ENCODE data around the gene MRPS33. TPM values are rescaled to one million over a fixed set of nuclear protein-coding genes. Genes with fewer than 3 reads are reported as not detected.
"Not testable (repeated sequence)": the region's sequence is repeated elsewhere in the genome, so short reads cannot be mapped to it uniquely, and the experiment has no call there.

MRPS33 gene
- total RNA-seq, 1 donor from 2014 or later: 73.0 TPM

DNA sequence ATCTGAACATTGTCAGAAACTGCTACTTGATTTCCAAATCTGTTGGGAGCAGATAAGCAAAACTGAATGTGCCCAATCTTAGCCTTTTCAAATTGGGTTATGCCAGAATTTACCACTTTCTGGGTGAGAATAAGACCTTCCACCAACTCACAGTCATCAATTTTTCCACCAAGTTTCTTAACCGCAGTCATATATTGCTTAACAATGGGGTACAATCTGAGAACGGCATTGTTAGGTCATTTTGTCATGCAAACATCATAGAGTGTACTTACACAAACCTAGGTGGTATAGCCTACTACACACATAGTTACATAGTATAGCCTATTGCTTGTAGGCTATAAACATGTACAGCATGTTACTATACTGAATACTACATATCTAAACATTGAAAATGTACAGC lies 16.0 kb downstream of the MRPS33 start:
- intact Hi-C loops (cut with micrococcal nuclease): no loop called here
- no peak overlapping the region for H3K4me3 Mint-ChIP-seq
- no peak for DNase-seq
- peaks cover 3% of the 10 kb centered on the region for H3K4me1 Mint-ChIP-seq
- H3K27ac Mint-ChIP-seq: no peak overlapping the region
- peaks cover 24% of the 10 kb centered on the region for H3K27me3 Mint-ChIP-seq
- H3K36me3 Mint-ChIP-seq (ENCODE audit: low read depth): no peaks in the 10 kb centered on the region
- H3K9me3 Mint-ChIP-seq: no peaks in the 10 kb centered on the region

DNA sequence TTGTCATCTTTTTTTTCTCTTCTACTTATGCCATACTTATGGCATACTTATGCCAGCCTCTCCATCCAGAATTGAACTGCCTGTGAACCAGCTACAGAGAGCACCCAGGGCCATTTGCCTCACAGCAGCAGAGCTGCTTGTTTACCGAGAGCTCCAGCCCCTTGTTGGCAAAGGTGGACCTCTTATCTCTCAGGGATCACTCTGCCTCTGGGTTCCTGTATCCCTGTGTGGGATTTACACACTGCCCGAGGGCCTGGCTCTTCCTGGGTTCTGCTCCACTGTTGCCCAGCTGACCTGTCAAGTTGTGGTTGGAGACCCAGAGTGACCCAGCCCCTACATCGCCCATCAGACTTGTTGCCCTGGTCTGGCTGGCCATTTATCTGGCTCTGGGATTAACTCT lies 22.3 kb downstream of the MRPS33 start:
- DNase-seq: no peak
- intact Hi-C loops (cut with micrococcal nuclease): no loop called here
- Mint-ChIP-seq H3K27me3 (peaks cover 15% of the 10 kb centered on the region), H3K9me3 (no peaks in the 10 kb centered on the region), H3K27ac (no peak overlapping the region), H3K36me3 (ENCODE audit: low read depth) (no peaks in the 10 kb centered on the region), H3K4me3 (no peak overlapping the region), H3K4me1 (peaks cover 3% of the 10 kb centered on the region)

DNA sequence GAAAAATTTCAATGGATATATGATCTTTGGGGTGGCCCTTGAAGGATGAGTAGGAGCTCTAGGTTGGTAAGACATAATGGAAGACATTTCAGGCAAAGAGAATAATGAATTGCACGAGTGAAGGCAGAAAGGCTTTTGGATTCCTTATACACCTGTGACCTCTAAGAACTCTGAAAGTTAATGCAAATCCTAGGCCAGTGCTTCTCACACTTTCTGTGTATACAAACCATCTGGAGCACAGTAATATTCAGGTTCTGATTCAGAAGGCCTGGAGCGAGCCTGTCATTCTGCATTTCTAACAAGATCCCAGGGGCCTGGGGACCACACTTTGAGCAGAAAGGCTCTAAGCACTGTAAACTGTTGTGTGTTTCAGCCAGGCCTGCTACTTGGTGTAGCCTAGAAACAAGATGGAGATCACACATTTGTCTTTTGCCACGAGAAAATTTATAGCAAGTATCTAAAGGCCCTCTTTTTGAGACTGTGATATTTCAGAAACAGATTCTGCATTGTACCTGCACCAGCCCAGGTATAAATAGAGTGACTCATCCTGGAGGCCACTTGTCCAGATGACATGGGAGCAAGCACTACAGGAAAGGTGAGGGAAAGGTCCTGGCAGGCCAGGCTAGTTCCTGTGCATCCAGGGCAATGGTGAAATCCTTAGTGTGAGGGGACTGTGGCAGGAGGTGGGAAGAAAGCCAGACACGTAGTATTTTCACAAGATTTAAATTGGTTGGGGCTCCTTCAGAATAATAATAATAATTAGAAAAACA lies 24.4 kb downstream of the MRPS33 start:
- Mint-ChIP-seq H3K27me3 (peaks cover 17% of the 10 kb centered on the region), H3K27ac (no peak overlapping the region), H3K36me3 (ENCODE audit: low read depth) (no peaks in the 10 kb centered on the region), H3K4me1 (no peaks in the 10 kb centered on the region), H3K9me3 (no peaks in the 10 kb centered on the region), H3K4me3 (no peak overlapping the region)
- intact Hi-C loops (cut with micrococcal nuclease): no loop called here
- no peak for DNase-seq

- H3K27me3 Mint-ChIP-seq: peaks cover 17% of the 10 kb centered on the region
- H3K27ac Mint-ChIP-seq: no peak overlapping the region
- no peaks in the 10 kb centered on the region for H3K4me1 Mint-ChIP-seq
- no peak overlapping the region for H3K4me3 Mint-ChIP-seq
- no peaks in the 10 kb centered on the region for H3K36me3 Mint-ChIP-seq (ENCODE audit: low read depth)
- H3K9me3 Mint-ChIP-seq: no peaks in the 10 kb centered on the region
- no peak for DNase-seq
- intact Hi-C loops (cut with micrococcal nuclease): no loop called here
These were observed 25.7 kb downstream of the MRPS33 start for GRCh38 chr7:140989068-140989467.

DNA sequence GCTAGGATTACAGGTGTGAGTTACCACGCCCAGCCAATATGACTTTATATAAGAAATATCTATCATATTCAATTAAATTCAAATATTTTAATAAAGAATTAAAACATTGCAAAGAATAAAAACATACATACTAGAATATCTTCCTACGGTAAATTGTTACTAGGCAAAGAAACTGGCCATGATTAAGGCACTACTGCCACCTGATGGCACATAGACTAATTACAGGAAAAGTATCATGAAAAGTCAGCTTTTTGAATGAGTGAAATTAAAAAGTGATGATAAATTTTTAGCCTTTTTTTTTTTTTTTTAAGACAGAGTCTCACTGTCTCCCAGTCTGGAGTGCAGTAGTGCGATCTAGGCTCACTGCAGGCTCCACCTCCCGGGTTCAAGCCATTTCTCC lies 30.9 kb downstream of the MRPS33 start:
- no peak for DNase-seq
- H3K36me3 Mint-ChIP-seq (ENCODE audit: low read depth): no peaks in the 10 kb centered on the region
- peaks cover 19% of the 10 kb centered on the region for H3K27me3 Mint-ChIP-seq
- no peak overlapping the region for H3K4me3 Mint-ChIP-seq
- no peak overlapping the region for H3K27ac Mint-ChIP-seq
- intact Hi-C loops (cut with micrococcal nuclease): loop anchor here (1.0 kb wide), 1 partner anchor 173 kb away; no protein-coding TSS in a partner anchor
- no peaks in the 10 kb centered on the region for H3K9me3 Mint-ChIP-seq
- no peaks in the 10 kb centered on the region for H3K4me1 Mint-ChIP-seq

DNA sequence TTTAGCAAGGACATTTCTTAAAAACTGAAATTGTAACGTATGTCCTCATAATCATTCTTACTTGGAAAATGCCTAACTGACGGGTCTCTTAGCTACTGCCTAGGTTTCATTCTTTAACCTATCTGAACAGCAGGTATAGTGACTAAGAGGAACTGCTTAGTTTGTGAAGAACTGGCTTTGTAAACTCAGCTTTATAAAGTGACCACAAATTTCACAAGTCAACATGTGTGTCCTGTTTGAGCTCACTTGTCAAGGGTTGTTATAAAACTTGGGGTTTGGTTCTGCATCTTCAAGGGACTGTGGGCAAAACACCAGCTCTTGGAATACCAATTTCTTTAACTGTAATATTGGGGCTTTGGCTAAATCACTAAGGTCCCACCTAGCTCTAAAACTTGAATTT lies 32.2 kb downstream of the MRPS33 start:
- intact Hi-C loops (cut with micrococcal nuclease): no loop called here
- no peak overlapping the region for H3K4me3 Mint-ChIP-seq
- no peaks in the 10 kb centered on the region for H3K4me1 Mint-ChIP-seq

GRCh38 chr7:140981951-140982350 lies 32.8 kb downstream of the MRPS33 start:
- Mint-ChIP-seq H3K4me3 (no peak overlapping the region), H3K36me3 (ENCODE audit: low read depth) (no peaks in the 10 kb centered on the region), H3K27me3 (peaks cover 18% of the 10 kb centered on the region), H3K9me3 (no peaks in the 10 kb centered on the region), H3K27ac (no peak overlapping the region), H3K4me1 (no peaks in the 10 kb centered on the region)
- no peak for DNase-seq
- intact Hi-C loops (cut with micrococcal nuclease): no loop called here

More for the DNA sequence above, 32.2 kb downstream of the MRPS33 start:
- Mint-ChIP-seq H3K27ac (no peak overlapping the region), H3K36me3 (ENCODE audit: low read depth) (no peaks in the 10 kb centered on the region), H3K9me3 (no peaks in the 10 kb centered on the region), H3K27me3 (peaks cover 19% of the 10 kb centered on the region)
- no peak for DNase-seq

- no peaks in the 10 kb centered on the region for H3K9me3 Mint-ChIP-seq
- H3K4me3 Mint-ChIP-seq: no peak overlapping the region
- no peaks in the 10 kb centered on the region for H3K36me3 Mint-ChIP-seq (ENCODE audit: low read depth)
- H3K27ac Mint-ChIP-seq: no peak overlapping the region
- H3K4me1 Mint-ChIP-seq: peaks cover 4% of the 10 kb centered on the region
- H3K27me3 Mint-ChIP-seq: peaks cover 27% of the 10 kb centered on the region
- no peak for DNase-seq
- intact Hi-C loops (cut with micrococcal nuclease): no loop called here
These were observed 37.0 kb downstream of the MRPS33 start for GRCh38 chr7:140977741-140978140.

DNA sequence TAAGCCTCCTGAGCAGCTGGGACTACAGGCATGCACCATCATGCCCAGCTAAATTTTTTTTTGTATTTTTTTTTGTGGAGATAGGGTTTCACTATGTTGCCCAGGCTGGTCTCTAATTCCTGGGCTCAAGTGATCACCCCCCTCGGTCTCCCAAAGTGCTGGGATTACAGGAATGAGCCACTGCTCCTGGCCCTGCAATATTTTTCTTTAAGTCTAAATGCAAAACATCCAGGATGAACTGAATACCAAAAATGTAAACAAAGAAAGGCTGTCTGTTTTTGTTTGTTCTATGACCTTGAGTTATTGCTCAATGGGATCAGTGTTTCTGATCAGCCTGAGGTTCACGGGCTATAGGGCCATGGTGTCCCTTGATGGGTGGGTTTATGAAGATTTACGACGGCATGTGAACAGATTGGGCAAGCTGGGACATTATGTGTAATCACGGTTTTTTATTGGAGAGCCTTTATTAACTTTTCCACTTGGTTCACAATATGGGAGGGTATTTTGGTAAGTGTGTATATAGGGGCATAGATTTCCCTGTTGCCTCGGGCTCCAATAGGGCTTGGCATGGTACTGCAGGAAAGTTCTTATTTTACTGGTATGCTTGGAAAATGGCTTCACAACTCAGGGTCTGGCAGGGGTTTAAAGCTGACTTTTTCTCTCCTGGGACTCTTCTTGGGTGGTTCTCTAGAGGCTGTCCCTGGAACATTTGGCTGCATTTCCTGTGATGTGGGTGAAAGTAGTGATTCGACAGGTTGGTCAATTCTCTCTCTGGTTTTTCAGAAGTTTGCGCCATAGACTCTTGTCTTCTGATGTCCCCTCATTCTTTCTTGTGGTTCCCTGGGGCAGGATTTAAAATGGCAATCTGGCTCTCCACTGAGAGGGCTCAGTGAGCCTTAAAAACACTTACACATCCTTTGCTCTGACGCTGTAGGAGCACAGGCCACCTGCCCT lies 41.6 kb downstream of the MRPS33 start:
- H3K36me3 Mint-ChIP-seq (ENCODE audit: low read depth): no peaks in the 10 kb centered on the region
- H3K4me1 Mint-ChIP-seq: peaks cover 4% of the 10 kb centered on the region
- H3K27ac Mint-ChIP-seq: no peak overlapping the region
- peaks cover 15% of the 10 kb centered on the region for H3K27me3 Mint-ChIP-seq
- no peak for DNase-seq
- no peak overlapping the region for H3K4me3 Mint-ChIP-seq
- H3K9me3 Mint-ChIP-seq: no peaks in the 10 kb centered on the region
- intact Hi-C loops (cut with micrococcal nuclease): no loop called here

DNA sequence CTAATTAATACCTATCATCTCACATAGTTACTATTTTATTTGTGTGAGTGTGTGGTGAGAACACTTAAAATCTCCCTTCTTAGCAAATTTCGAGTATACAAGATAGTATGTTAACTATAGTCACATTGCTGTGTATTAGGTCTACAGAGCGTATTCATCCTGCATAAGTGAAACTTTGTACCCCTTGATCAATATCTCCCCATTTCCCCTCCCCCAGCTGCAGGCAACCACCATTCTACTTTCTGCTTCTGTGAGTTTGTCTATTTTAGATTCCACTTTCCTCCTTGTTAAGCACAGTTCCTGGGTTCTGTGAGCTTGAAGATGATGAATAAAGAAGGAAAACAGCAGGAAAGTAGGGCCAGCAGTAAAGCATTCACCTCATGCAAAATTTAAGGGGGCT lies 42.4 kb downstream of the MRPS33 start:
- Mint-ChIP-seq H3K4me1 (peaks cover 4% of the 10 kb centered on the region), H3K27me3 (peaks cover 15% of the 10 kb centered on the region), H3K27ac (no peak overlapping the region), H3K9me3 (no peaks in the 10 kb centered on the region), H3K36me3 (ENCODE audit: low read depth) (no peaks in the 10 kb centered on the region), H3K4me3 (no peak overlapping the region)
- no peak for DNase-seq
- intact Hi-C loops (cut with micrococcal nuclease): no loop called here

DNA sequence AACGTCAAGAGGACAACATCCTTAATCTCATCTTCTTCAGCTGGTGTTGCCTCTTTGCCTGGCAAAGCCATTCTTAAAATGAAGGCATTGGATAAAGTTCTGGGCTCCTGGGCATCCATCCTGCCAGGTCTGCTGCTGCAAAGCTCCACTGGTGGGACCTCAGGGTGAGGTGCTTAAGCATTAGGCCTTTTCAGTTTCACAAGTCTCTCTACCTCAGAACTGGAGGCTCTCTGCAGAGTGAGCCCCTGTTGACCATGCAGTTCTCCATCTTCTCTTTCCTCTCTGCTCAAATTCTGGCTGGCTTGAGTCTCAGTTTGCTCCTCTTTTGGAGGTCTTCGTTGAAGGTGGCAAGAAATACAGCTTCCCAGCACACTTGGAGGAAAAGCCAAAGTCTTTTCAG lies 47.3 kb downstream of the MRPS33 start:
- Mint-ChIP-seq H3K4me1 (no peaks in the 10 kb centered on the region), H3K27me3 (peaks cover 8% of the 10 kb centered on the region), H3K36me3 (ENCODE audit: low read depth) (no peaks in the 10 kb centered on the region), H3K4me3 (no peak overlapping the region), H3K9me3 (no peaks in the 10 kb centered on the region), H3K27ac (no peak overlapping the region)
- intact Hi-C loops (cut with micrococcal nuclease): no loop called here
- DNase-seq: no peak

DNA sequence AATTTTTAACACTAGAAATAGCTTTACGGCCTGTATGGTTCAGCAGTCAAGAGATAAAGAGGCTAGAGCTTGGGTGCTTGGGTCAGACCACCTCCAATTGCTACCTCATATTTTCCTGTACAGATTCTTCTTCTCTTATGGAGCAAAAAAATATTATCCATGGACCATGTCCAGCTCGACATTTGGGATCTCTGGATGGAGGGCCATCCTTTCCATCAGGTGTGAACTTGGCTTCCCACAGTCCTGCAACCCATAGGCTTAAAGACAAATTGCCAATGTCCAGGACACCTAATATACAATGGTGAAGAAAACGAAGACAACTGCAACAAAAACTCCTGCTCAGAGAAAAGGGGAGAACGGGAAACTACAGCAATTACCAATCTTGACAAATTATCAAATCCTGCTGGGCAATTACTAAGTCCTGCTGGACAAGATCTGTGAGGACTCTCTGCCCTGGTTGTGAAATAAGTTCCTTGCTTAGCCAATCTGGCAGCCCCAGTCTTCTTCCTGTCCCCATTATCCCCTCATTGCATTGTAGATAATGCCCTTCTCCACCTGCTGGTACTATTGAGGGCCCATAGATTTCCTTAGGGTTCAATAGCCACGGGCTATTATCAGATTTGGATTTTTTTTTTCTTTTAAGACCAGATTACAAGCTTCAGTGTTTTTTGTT lies 48.1 kb downstream of the MRPS33 start:
- peaks cover 6% of the 10 kb centered on the region for H3K27me3 Mint-ChIP-seq
- H3K27ac Mint-ChIP-seq: no peak overlapping the region
- H3K9me3 Mint-ChIP-seq: no peaks in the 10 kb centered on the region
- H3K36me3 Mint-ChIP-seq (ENCODE audit: low read depth): no peaks in the 10 kb centered on the region
- DNase-seq: no peak
- intact Hi-C loops (cut with micrococcal nuclease): no loop called here
- no peaks in the 10 kb centered on the region for H3K4me1 Mint-ChIP-seq
- H3K4me3 Mint-ChIP-seq: no peak overlapping the region

GRCh38 chr7:140961117-140961516 lies 53.6 kb downstream of the MRPS33 start:
- Mint-ChIP-seq H3K27ac (no peak overlapping the region), H3K9me3 (no peaks in the 10 kb centered on the region), H3K27me3 (peaks cover 4% of the 10 kb centered on the region), H3K4me3 (no peak overlapping the region), H3K36me3 (ENCODE audit: low read depth) (no peaks in the 10 kb centered on the region), H3K4me1 (no peaks in the 10 kb centered on the region)
- no peak for DNase-seq
- intact Hi-C loops (cut with micrococcal nuclease): no loop called here

DNA sequence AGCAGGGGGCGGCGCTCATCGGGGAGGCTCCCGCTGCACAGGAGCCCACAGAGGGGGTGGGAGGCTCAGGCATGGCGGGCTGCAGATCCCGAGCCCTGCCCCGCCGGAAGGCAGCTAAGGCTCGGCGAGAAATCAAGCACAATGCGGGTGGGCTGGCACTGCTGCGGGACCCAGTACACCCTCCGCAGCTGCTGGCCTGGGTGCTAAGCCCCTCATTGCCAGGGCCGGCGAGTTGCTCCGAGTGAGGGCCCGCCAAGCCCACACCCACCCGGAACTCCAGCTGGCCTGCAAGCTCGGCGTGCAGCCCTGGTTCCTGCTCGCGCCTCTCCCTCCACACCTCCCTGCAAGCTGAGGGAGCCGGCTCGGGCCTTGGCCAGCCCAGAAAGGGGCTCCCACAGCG lies 57.8 kb downstream of the MRPS33 start:
- DNase-seq; intact Hi-C loops (cut with micrococcal nuclease); H3K4me3 Mint-ChIP-seq; H3K9me3 Mint-ChIP-seq; H3K36me3 Mint-ChIP-seq (ENCODE audit: low read depth); H3K27me3 Mint-ChIP-seq; H3K27ac Mint-ChIP-seq; H3K4me1 Mint-ChIP-seq: not testable (repeated sequence)
